Body of pancreas (tissue), 4 donors: ENCODE measurements around the gene VANGL1.

Experiments used
- CTCF ChIP-seq, 7 experiments: fragments of 450-650 bp in 4 of 7; fragments of 200-600 bp in 3 of 7; sonication (generic) in 3 of 7; IDR thresholded peaks; one replicate each; pipeline ENCODE4 v1.5.1; 2016 to 2019; ENCODE audit warnings: antibody characterized with exemption in 7 of 7
- POLR2A ChIP-seq, 3 donors: fragments of 450-650 bp; IDR thresholded peaks; one replicate each; pipeline ENCODE4 v1.6.1; 2016; ENCODE audit warnings: antibody characterized with exemption in 3 of 3, mild to moderate bottlenecking in 2 of 3

GRCh38 chr1:115732316-115732715, 90.5 kb downstream of the VANGL1 start:
- TF ChIP-seq CTCF (IDR thresholded peaks at IDR 0.05) (no peak), POLR2A (IDR thresholded peaks at IDR 0.05) (no peak)
